ENCODE measurements around the gene UNC13B.
"Not testable (repeated sequence)": the region's sequence is repeated elsewhere in the genome, so short reads cannot be mapped to it uniquely, and the experiment has no call there.

DNA sequence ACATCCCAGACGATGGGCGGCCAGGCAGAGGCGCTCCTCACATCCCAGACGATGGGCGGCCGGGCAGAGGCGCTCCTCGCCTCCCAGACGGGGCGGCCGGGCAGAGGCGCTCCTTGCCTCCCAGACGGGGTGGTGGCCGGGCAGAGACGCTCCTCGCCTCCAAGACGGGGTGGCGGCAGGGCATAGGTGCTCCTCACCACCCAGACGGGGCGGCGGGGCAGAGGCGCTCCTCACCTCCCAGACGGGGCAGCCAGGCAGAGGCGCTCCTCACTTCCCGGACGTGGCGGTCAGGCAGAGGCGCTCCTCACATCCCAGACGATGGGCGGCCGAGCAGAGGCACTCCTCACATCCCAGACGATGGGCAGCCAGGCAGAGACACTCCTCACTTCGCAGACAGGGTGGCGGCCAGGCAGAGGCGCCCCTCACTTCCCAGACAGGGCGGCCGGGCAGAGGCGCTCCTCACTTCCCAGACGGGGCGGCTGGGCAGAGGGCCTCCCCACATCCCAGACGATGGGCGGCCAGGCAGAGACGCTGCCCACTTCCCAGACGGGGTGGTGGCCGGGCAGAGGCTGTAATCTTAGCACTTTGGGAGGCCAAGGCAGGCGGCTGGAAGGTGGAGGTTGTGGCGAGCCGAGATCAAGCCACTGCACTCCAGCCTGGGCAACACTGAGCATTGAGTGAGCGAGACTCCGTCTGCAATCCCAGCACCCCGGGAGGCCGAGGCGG lies 22.1 kb downstream of the UNC13B start:
- TF ChIP-seq E2F5 (CRISPR knock-in tag; IDR thresholded peaks at IDR 0.05); ELF4 (CRISPR knock-in tag; IDR thresholded peaks at IDR 0.05; ENCODE audit: low read depth); CREB1 (CRISPR knock-in tag; IDR thresholded peaks at IDR 0.05); MAX (CRISPR knock-in tag; IDR thresholded peaks at IDR 0.05); ATF3 (CRISPR knock-in tag; conservative IDR thresholded peaks at IDR 0.05); TCF7 (CRISPR knock-in tag; IDR thresholded peaks at IDR 0.05; ENCODE audit: low read depth); MLX (CRISPR knock-in tag; IDR thresholded peaks at IDR 0.05); SP1 (CRISPR knock-in tag; conservative IDR thresholded peaks at IDR 0.05); GABPB1 (CRISPR knock-in tag; IDR thresholded peaks at IDR 0.05); E2F1 (CRISPR knock-in tag; IDR thresholded peaks at IDR 0.05); TEAD4 (CRISPR knock-in tag; IDR thresholded peaks at IDR 0.05); ATF1 (CRISPR knock-in tag; IDR thresholded peaks at IDR 0.05): not testable (repeated sequence)
- TF ChIP-seq, protein P1, sequence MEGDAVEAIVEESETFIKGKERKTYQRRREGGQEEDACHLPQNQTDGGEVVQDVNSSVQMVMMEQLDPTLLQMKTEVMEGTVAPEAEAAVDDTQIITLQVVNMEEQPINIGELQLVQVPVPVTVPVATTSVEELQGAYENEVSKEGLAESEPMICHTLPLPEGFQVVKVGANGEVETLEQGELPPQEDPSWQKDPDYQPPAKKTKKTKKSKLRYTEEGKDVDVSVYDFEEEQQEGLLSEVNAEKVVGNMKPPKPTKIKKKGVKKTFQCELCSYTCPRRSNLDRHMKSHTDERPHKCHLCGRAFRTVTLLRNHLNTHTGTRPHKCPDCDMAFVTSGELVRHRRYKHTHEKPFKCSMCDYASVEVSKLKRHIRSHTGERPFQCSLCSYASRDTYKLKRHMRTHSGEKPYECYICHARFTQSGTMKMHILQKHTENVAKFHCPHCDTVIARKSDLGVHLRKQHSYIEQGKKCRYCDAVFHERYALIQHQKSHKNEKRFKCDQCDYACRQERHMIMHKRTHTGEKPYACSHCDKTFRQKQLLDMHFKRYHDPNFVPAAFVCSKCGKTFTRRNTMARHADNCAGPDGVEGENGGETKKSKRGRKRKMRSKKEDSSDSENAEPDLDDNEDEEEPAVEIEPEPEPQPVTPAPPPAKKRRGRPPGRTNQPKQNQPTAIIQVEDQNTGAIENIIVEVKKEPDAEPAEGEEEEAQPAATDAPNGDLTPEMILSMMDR (IDR thresholded peaks at IDR 0.05), result not testable (repeated sequence)
- TF ChIP-seq, protein P2, sequence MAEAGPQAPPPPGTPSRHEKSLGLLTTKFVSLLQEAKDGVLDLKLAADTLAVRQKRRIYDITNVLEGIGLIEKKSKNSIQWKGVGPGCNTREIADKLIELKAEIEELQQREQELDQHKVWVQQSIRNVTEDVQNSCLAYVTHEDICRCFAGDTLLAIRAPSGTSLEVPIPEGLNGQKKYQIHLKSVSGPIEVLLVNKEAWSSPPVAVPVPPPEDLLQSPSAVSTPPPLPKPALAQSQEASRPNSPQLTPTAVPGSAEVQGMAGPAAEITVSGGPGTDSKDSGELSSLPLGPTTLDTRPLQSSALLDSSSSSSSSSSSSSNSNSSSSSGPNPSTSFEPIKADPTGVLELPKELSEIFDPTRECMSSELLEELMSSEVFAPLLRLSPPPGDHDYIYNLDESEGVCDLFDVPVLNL (CRISPR knock-in tag; IDR thresholded peaks at IDR 0.05; ENCODE audit: borderline replicate concordance, low read depth), result not testable (repeated sequence)
